ENCODE data around the gene FEZ2. TPM values are rescaled to one million over a fixed set of nuclear protein-coding genes. Genes with fewer than 3 reads are reported as not detected.

FEZ2 gene
- polyA plus RNA-seq, 1 donor (not counting 4 experiments of a cell fraction or from before 2014, with no cell fraction given): 56.2 TPM

DNA sequence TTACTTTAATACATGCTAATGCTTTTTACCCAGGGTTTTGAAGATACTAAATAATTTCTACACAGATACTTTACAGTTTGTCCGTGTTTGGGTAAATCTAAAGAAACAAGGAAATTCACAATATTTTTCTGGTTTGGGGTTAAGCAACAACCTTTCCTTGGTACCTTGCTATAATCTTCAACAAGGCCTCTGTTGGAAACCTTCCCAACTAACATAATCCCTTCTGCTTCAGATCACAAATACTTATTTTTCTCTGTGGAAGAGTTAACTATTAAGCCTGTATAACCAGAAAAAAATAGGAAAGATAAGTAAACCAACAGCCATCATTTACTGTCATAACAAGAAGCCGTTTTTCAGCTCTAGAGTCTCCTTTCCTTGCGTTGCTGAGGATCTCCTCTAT lies 15.0 kb downstream of the FEZ2 start:
- H3K27ac ChIP-seq (ENCODE audit: control insufficient read depth, insufficient read depth, low read length): no peak overlapping the region
- dilution Hi-C loops (cut with MboI; ENCODE audit: extremely low pct_ligation_motif_present, low sequenced_read_pairs): no loop called here
- H3K9me3 ChIP-seq (ENCODE audit: control insufficient read depth, low read depth, low read length): no peaks in the 10 kb centered on the region
- peaks cover 4% of the 10 kb centered on the region for H4K20me1 ChIP-seq (ENCODE audit: control insufficient read depth, extremely low read depth, insufficient read depth, low read length)
- H3K9ac ChIP-seq (ENCODE audit: control insufficient read depth, extremely low read depth, insufficient read depth, low read length): no peak overlapping the region
- DNase-seq (ENCODE audit: low read depth, low spot score) (no peak), FAIRE-seq (no peak)
- H3K4me2 ChIP-seq (ENCODE audit: control insufficient read depth, extremely low read depth, insufficient read depth, low read depth, low read length): no peak overlapping the region
- no peaks in the 10 kb centered on the region for H3K27me3 ChIP-seq (ENCODE audit: control insufficient read depth, extremely low read depth, insufficient read depth, low read length)
- H3K36me3 ChIP-seq (ENCODE audit: control insufficient read depth in 2 of 2, extremely low read depth in 1 of 2, insufficient read depth in 2 of 2, low read length in 2 of 2): peaks cover 21 to 35% of the 10 kb centered on the region in 2 experiments
- no peak overlapping the region for H3K4me3 ChIP-seq (ENCODE audit: control insufficient read depth in 2 of 3, extremely low read depth in 1 of 3, insufficient read depth in 2 of 3, low read depth in 1 of 3, low read length in 3 of 3)
- peaks cover 11% of the 10 kb centered on the region for H3K79me2 ChIP-seq (ENCODE audit: control insufficient read depth, insufficient read depth, low read length)
- no peak overlapping the region for H2AFZ ChIP-seq (ENCODE audit: control insufficient read depth, low read length)
- peaks cover 6% of the 10 kb centered on the region for H3K4me1 ChIP-seq (ENCODE audit: control insufficient read depth, extremely low read depth, insufficient read depth, low read length)
- H3K9me1 ChIP-seq (ENCODE audit: control insufficient read depth, extremely low read depth, insufficient read depth, low read length): no peaks in the 10 kb centered on the region
- TF ChIP-seq, protein P1, sequence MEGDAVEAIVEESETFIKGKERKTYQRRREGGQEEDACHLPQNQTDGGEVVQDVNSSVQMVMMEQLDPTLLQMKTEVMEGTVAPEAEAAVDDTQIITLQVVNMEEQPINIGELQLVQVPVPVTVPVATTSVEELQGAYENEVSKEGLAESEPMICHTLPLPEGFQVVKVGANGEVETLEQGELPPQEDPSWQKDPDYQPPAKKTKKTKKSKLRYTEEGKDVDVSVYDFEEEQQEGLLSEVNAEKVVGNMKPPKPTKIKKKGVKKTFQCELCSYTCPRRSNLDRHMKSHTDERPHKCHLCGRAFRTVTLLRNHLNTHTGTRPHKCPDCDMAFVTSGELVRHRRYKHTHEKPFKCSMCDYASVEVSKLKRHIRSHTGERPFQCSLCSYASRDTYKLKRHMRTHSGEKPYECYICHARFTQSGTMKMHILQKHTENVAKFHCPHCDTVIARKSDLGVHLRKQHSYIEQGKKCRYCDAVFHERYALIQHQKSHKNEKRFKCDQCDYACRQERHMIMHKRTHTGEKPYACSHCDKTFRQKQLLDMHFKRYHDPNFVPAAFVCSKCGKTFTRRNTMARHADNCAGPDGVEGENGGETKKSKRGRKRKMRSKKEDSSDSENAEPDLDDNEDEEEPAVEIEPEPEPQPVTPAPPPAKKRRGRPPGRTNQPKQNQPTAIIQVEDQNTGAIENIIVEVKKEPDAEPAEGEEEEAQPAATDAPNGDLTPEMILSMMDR (optimal IDR thresholded peaks at IDR 0.05 in 1 of 3, IDR thresholded peaks at IDR 0.05 in 1 of 3, conservative IDR thresholded peaks at IDR 0.05 in 1 of 3; ENCODE audit: extremely low read depth in 1 of 3, insufficient read depth in 2 of 3, low read length in 3 of 3): no peak
- no peak for TF ChIP-seq EZH2 (IDR thresholded peaks at IDR 0.05; ENCODE audit: low read length)

DNA sequence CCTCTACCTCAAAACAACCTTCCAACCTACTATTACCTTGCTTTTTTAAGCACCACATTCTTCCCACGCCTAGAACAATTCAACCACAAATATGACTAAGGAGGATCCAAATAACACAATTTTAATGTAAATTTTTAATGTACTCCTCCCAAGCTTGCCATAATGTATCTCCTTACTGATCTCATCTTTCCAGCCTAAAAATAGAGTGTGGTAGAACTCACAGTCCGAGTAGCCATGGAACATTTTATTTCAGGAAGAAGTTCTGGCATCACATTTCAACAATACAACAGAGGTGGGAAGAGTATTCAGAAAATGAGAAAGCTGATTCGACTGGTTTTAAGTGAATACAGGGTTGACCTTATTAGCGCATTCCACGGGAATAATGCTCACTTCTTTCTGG lies 15.4 kb downstream of the FEZ2 start:
- H3K27ac ChIP-seq (ENCODE audit: control insufficient read depth, insufficient read depth, low read length): no peak overlapping the region
- peaks cover 21 to 39% of the 10 kb centered on the region in 2 experiments for H3K36me3 ChIP-seq (ENCODE audit: control insufficient read depth in 2 of 2, extremely low read depth in 1 of 2, insufficient read depth in 2 of 2, low read length in 2 of 2)
- no peak overlapping the region for H3K4me3 ChIP-seq (ENCODE audit: control insufficient read depth in 2 of 3, extremely low read depth in 1 of 3, insufficient read depth in 2 of 3, low read depth in 1 of 3, low read length in 3 of 3)
- peaks cover 11% of the 10 kb centered on the region for H3K79me2 ChIP-seq (ENCODE audit: control insufficient read depth, insufficient read depth, low read length)
- TF ChIP-seq, protein P1 (optimal IDR thresholded peaks at IDR 0.05 in 1 of 3, IDR thresholded peaks at IDR 0.05 in 1 of 3, conservative IDR thresholded peaks at IDR 0.05 in 1 of 3; ENCODE audit: extremely low read depth in 1 of 3, insufficient read depth in 2 of 3, low read length in 3 of 3): no peak
- no peak for TF ChIP-seq EZH2 (IDR thresholded peaks at IDR 0.05; ENCODE audit: low read length)
- H3K27me3 ChIP-seq (ENCODE audit: control insufficient read depth, extremely low read depth, insufficient read depth, low read length): no peaks in the 10 kb centered on the region
- no peak for DNase-seq (ENCODE audit: low read depth, low spot score)
- H3K9me1 ChIP-seq (ENCODE audit: control insufficient read depth, extremely low read depth, insufficient read depth, low read length): no peaks in the 10 kb centered on the region
- H3K4me2 ChIP-seq (ENCODE audit: control insufficient read depth, extremely low read depth, insufficient read depth, low read depth, low read length): no peak overlapping the region
- dilution Hi-C loops (cut with MboI; ENCODE audit: extremely low pct_ligation_motif_present, low sequenced_read_pairs): no loop called here
- no peaks in the 10 kb centered on the region for H3K9me3 ChIP-seq (ENCODE audit: control insufficient read depth, low read depth, low read length)
- peaks cover 4% of the 10 kb centered on the region for H4K20me1 ChIP-seq (ENCODE audit: control insufficient read depth, extremely low read depth, insufficient read depth, low read length)
- no peak overlapping the region for H2AFZ ChIP-seq (ENCODE audit: control insufficient read depth, low read length)
- H3K9ac ChIP-seq (ENCODE audit: control insufficient read depth, extremely low read depth, insufficient read depth, low read length): no peak overlapping the region
- H3K4me1 ChIP-seq (ENCODE audit: control insufficient read depth, extremely low read depth, insufficient read depth, low read length): peaks cover 6% of the 10 kb centered on the region
- no peak for FAIRE-seq
